HG03571 (cell line): ENCODE data around the gene GARIN5B.

Source experiments
- ATAC-seq: cut with Tn5 transposase; IDR thresholded peaks from one replicate; pipeline ENCODE4 v1.9.1; 2021; ENCODE audit not compliant: unreplicated experiment

GARIN5B gene

GRCh38 chr19:55389386-55390317, 26.6 kb upstream of the GARIN5B start:
- no peak for ATAC-seq

DNA sequence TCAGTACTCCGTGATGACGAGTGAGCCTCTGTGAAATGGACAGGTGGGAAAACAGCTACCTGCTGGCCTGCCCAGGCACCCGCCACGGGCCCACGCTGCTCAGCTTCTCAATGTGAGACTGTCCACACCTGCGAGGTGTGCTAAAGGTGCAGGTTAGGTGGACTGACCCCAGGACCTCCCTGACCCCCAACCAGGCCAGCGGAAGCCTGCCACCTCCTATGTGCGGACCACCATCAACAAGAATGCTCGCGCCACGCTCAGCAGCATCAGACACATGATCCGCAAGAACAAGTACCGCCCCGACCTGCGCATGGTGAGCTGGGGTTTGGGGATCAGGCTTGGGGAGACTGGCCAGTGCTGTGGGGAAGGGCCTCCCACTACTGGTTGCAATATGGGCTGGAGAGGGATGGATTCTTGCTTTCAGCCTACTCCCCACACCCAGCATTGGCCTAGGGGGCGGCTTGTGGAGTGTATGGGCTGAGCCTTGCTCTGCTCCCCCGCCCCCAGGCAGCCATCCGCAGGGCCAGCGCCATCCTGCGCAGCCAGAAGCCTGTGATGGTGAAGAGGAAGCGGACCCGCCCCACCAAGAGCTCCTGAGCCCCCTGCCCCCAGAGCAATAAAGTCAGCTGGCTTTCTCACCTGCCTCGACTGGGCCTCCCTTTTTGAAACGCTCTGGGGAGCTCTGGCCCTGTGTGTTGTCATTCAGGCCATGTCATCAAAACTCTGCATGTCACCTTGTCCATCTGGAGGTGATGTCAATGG, 24.9 kb upstream of the GARIN5B start:
- ATAC-seq: no peak

GRCh38 chr19:55386493-55386971, 23.5 kb upstream of the GARIN5B start:
- no peak for ATAC-seq

- peak; percentile 58 for ATAC-seq
Observed at GRCh38 chr19:55385724-55386492, 22.8 kb upstream of the GARIN5B start, which contains the start of gene RPL28. RPL28 (plus strand) TSS chr19:55385932; CDS start chr19:55386358, 426 bp downstream.

GRCh38 chr19:55384920-55385723, 22.1 kb upstream of the GARIN5B start:
- peak; percentile 43 for ATAC-seq

DNA sequence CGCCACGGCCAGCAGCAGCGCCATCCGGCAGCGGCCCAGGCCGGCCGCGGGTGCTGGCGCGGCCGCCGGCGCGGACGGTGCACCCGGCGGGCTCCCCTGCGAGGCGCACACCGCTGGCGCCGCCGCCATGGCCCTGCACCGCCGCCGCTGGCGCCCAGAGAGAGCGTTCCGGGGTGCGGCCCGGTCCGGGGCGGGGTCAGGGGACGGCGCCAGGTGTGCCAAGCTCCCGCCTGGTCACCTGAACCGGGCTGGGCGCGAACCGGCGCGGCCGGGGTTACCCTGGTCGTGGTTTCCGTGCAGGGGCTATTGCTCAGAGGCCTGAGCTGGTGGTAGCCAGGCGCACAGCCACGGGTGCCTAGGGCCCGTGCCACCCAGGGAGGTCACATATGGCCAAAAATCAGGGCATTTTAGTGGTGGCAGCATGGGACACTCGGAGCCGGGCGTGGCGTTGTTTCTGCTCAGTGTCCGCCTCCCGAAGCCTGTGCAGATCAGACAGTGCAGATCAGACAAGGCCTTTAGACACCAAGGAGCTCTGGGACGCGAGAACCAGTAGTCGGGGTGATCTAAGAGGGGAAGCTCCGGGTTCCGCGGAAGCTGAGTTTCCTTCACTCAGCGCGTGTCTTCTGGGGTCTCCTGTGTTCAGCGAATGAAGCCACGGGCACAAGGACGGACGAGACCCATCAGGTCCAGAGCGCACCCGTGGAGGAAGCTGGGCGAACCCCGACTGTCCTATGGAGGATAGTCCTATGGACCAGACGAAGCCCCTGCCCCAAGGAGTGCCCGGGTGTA, 21.3 kb upstream of the GARIN5B start, which contains the start of gene TMEM238:
Gene TMEM238 (minus strand): TSS at position 162 of the 789 bp plus-strand sequence. CDS start 33 bp downstream, at position 129.
- ATAC-seq: no peak

GRCh38 chr19:55383279-55384130, 20.4 kb upstream of the GARIN5B start:
- no peak for ATAC-seq

DNA sequence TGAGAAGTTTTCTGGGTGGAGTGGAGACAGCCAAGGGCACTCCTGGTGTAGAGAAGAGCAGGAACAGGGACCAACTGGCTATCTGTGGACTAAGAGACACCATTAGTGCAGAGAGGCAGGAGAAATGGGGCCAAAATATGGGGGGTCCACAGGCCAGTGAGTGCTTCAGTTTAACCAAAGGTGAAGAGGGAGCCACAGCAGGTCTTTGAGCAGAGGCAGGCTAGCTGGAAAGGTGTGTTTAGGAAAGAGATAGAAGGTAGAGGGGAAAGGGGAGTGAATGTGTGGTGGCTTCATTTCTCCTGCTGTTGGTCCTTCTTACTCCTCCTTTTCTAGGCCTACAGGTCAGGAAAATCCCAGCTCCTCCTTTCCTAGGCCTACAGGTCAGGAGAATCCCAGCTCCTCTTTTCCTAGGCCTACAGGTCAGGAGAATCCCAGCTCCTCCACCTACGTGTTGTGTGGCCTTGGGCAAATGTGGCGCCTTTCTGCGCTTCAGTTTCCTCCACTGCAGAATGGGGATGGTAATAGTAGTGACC, 19.5 kb upstream of the GARIN5B start:
- ATAC-seq: no peak

- no peak for ATAC-seq
Observed at GRCh38 chr19:55382013-55382412, 19.0 kb upstream of the GARIN5B start.

GRCh38 chr19:55379174-55379573, 16.1 kb upstream of the GARIN5B start:
- no peak for ATAC-seq

- no peak for ATAC-seq
Observed at GRCh38 chr19:55377356-55378131, 14.5 kb upstream of the GARIN5B start.

GRCh38 chr19:55376241-55376933, 13.3 kb upstream of the GARIN5B start, which contains the start of gene TMEM190:
TMEM190 (plus strand) TSS chr19:55376826; CDS start chr19:55376854, 28 bp downstream.
- no peak for ATAC-seq

DNA sequence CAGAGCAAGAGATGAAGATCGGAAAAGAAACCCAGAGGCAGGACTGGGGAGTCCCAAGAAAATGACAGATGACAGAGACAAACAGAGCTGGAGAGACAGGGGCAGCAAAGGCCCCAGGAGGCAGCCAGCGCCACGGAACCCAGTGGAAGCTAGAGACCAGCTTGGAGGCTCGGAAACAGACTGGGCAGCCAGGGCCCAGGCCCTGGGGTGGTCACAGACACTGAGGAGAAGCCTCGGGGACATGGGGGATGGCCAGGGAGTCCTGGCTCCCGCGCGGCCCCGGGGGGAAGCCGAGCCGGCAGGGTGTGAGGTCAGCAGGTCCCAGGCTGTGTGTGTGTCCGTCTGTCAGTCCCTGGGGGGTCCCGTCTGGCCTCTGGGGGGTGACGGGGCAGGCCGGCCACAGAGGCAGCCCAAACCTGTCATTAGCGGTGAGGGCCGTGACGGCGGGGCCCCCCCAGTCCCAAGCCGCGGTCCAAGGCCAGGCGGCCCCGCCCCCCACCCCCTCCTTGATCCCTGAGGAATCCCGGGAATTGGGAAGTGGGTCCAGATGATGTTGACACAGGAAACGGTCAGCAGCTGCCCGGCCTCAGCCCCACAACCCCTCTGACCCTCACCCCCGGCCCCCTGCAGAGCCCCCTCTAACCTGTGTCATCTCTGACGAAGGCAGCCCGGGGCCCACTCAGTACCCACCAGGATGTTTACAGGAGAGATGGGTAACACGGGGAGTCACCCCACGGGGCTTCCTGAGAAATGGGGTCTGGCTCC, 11.1 kb upstream of the GARIN5B start:
- ATAC-seq: no peak

DNA sequence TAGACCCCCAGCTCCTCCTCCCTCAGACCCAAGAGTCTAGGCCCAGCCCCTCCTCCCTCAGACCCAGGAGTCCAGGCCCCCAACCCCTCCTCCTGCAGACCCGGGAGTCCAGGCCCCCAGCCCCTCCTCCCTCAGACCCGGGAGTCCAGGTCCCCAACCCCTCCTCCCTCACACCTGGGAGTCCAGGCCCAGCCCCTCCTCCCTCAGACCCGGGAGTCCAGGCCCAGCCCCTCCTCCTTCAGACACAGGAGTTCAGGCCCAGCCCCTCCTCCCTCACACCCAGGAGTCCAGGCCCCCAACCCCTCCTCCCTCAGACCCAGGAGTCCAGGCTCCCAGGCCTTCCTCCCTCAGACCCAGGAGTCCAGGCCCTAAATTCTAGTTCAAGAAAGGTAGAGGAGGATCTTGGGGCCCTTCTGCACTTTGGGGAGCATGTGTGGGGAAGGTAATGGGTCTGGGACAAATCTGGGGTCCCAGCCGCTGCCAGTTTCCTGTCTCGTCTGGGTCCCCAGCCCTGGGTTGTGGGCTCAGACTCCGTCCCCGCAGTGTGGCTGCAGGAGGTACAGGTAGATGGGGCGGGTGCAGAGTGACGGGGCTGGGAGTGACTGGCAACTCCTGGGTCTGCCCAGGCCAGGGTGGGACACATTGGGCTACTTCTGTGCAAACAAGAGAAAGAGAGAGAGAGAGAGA, 10.4 kb upstream of the GARIN5B start:
- no peak for ATAC-seq
